Effector memory CD4-positive, alpha-beta T cell (primary cell): ENCODE data around the gene TMX3.

ENCODE experiments used
- DNase-seq, 3 donors: peaks; one replicate each; pipeline ENCODE4 v3.0.0-alpha.2; 2020
- H3K27ac ChIP-seq: 2 replicates; pipeline ENCODE4 v1.7.0; 2013; ENCODE audit warnings: mild to moderate bottlenecking, low read length, moderate library complexity; ENCODE audit not compliant: insufficient read depth, poor library complexity, severe bottlenecking
- H3K27me3 ChIP-seq: replicated peaks from 2 replicates; pipeline ENCODE4 v1.7.0; 2013; ENCODE audit warnings: mild to moderate bottlenecking, low read length; ENCODE audit not compliant: insufficient read depth, control insufficient read depth, poor library complexity, severe bottlenecking
- H3K36me3 ChIP-seq: 2 replicates; pipeline ENCODE4 v1.7.0; 2013; ENCODE audit warnings: mild to moderate bottlenecking, low read length, moderate library complexity; ENCODE audit not compliant: control insufficient read depth, insufficient read depth
- H3K4me1 ChIP-seq: 2 replicates; pipeline ENCODE4 v1.7.0; 2013; ENCODE audit warnings: low read length, mild to moderate bottlenecking; ENCODE audit not compliant: control insufficient read depth, insufficient read depth, poor library complexity, severe bottlenecking
- H3K4me3 ChIP-seq: 2 replicates; pipeline ENCODE4 v1.7.0; 2013; ENCODE audit warnings: low read length, low read depth, mild to moderate bottlenecking; ENCODE audit not compliant: insufficient read depth, poor library complexity, severe bottlenecking
- H3K9me3 ChIP-seq: 2 replicates; pipeline ENCODE4 v1.7.0; 2013; ENCODE audit warnings: mild to moderate bottlenecking, low read length, moderate library complexity; ENCODE audit not compliant: control insufficient read depth

TMX3 gene

DNA sequence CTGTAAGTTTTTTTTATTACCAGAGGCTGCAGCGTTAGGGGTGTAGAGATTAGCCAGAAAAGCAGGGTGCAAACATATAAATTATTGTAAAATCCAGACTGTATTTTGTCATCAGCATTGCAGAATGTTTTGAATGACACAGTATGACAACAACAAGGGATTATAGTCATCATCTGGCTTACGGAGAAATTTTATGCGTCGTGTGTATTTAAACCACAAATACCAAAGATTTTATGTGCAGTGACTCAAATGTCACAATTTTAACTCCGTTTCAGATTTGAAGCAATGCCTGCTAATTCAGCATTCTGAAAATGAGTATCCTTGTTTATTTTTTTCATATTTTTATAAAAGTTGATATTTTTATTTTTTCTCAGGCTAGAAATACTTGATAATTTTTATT, 19.4 kb upstream of the TMX3 start:
- no peak overlapping the region for H3K27ac ChIP-seq
- DNase-seq, result no peak
- no peaks in the 10 kb centered on the region for H3K27me3 ChIP-seq
- H3K36me3 ChIP-seq, result no peaks in the 10 kb centered on the region
- H3K9me3 ChIP-seq, result no peaks in the 10 kb centered on the region
- no peak overlapping the region for H3K4me3 ChIP-seq
- H3K4me1 ChIP-seq, result no peaks in the 10 kb centered on the region

DNA sequence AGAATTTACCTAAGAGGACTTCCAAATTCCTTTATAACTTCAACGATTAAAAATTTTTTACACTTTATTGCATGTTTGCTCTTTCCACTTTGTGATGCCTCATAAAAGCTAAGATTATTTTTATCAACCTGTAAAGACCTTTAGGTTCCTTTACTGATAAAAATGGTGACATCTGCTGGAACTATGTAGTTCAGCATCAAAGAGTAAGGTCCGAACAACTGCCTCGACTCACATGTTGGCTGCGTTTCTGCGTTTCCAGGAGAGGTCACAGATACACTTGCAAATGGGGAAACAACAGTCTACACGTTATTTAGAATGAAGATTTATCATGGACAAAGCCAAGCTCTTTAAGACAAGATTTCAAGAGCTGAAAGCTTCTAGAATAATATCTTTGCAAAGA, 18.8 kb upstream of the TMX3 start:
- no peaks in the 10 kb centered on the region for H3K27me3 ChIP-seq
- H3K4me1 ChIP-seq, result no peaks in the 10 kb centered on the region
- no peak for DNase-seq
- H3K4me3 ChIP-seq, result no peak overlapping the region
- H3K27ac ChIP-seq, result no peak overlapping the region
- no peaks in the 10 kb centered on the region for H3K36me3 ChIP-seq
- H3K9me3 ChIP-seq, result no peaks in the 10 kb centered on the region

DNA sequence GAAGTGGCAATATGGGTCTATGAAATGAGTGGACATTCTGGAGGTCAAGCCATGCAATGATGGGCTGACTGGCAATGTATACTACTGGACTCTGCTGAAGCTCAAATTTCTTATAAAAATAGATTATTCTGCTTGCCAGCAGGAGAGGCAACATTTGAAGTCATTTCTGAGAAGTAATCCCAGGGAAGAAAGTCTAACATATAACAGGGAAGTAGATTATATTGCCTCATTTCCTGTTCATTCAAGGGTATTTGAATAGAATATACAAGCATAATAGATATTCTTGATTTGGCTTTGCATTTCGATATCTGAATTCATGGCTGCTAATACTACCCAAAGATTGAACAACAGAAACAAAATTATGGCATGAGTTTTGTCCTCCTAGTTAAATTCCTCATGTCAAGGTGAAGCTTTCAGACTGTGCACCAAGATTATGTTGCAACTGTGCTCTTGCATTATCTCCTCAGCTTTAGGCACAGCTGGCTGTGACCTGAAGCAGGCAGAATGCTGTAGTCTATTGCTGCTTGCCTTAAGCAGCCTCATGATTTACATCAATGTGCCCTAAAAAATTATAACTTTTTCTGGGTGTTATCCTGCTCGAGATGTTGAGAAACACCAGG, 13.3 kb upstream of the TMX3 start:
- no peaks in the 10 kb centered on the region for H3K36me3 ChIP-seq
- no peaks in the 10 kb centered on the region for H3K4me1 ChIP-seq
- no peak for DNase-seq
- no peaks in the 10 kb centered on the region for H3K27me3 ChIP-seq
- no peak overlapping the region for H3K4me3 ChIP-seq
- no peaks in the 10 kb centered on the region for H3K9me3 ChIP-seq
- no peak overlapping the region for H3K27ac ChIP-seq

DNA sequence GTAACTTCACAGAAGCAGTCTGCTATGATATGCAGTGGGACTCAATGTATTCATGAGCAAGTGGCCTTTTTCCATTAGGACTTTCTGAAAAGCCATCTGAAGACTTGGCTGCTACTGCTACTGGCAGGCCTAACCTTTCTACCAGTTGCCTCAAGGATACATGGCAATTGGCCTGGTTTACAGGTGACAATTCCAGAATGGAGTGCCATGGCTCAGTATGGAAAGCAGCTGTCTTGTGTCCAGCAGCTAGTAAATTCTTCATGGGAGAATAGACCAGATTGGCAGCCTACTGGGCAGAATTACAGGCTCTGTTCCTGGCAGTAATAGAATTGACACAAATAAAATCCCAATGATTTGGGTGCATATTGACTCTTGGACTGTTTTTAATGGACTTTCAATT, 12.6 kb upstream of the TMX3 start:
- H3K27ac ChIP-seq, result no peak overlapping the region

DNA sequence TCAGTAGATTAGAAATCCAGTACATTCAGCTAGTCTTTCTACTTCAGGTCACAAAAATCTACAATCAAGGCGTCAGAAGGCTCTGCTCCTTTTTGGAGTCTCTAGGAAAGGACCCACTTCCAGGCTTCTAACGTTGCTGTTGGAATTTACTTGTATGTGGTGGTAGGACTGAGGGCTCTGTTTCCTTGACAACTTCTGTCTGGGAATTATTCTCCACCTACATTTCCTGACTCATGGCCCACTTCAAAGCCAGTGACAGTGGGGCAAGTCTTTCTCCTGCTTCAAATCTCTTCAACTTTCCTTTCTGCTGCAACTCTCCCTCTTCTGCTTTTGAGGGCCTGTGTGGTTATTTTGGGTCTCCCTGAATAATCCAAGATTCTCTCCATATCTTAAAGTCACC, 10.4 kb upstream of the TMX3 start:
- H3K4me3 ChIP-seq, result no peak overlapping the region
- H3K36me3 ChIP-seq, result no peaks in the 10 kb centered on the region
- no peak for DNase-seq
- H3K9me3 ChIP-seq, result no peaks in the 10 kb centered on the region
- H3K4me1 ChIP-seq, result peaks cover 3% of the 10 kb centered on the region
- H3K27ac ChIP-seq, result no peak overlapping the region
- H3K27me3 ChIP-seq, result no peaks in the 10 kb centered on the region

More for the DNA sequence above, 12.6 kb upstream of the TMX3 start:
- Histone ChIP-seq H3K4me3 (no peak overlapping the region), H3K36me3 (no peaks in the 10 kb centered on the region), H3K27me3 (no peaks in the 10 kb centered on the region), H3K4me1 (no peaks in the 10 kb centered on the region), H3K9me3 (no peaks in the 10 kb centered on the region)
- no peak for DNase-seq

DNA sequence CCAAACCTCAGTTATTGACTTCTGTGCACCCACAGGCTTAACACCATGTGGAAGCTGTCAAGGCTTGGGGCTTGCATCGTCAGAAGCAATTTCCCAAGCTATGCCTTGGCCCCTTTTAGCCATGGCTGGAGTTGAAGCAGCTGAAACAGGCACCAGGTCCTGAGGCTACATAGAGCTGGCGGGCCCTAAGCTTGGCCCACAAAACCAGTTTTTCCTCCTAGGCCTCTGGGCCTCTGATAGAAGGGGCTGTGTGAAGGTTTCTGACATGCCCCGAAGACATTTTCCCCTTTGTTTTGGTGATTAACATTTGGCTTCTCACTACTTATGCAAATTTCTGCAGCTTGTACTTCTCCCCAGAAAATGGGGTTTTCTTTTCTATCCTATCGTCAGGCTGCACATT, 9.1 kb upstream of the TMX3 start:
- H3K27ac ChIP-seq, result no peak overlapping the region
- peaks cover 3% of the 10 kb centered on the region for H3K4me1 ChIP-seq
- DNase-seq, result no peak
- no peaks in the 10 kb centered on the region for H3K36me3 ChIP-seq
- no peaks in the 10 kb centered on the region for H3K9me3 ChIP-seq
- H3K4me3 ChIP-seq, result no peak overlapping the region
- H3K27me3 ChIP-seq, result no peaks in the 10 kb centered on the region

DNA sequence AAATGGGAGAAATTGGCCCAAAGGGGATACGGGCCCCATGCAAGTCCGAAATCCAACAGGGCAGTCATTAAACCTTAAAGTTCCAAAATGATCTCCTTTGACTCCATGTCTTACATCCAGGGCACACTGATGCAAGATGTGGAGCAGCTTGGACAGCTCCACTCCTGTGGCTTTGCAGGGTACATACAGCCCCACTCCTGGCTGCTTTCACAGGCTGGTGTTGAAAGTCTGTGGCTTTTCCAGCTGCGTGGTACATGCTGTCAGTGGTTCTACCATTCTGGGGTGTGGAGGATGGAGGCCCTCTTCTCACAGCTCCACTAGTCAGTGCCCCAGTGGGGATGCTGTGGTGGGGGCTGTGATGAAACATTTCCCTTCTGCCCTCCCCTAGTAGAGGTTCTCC, 8.6 kb upstream of the TMX3 start:
- Histone ChIP-seq H3K36me3 (no peaks in the 10 kb centered on the region), H3K9me3 (no peaks in the 10 kb centered on the region), H3K4me3 (no peak overlapping the region), H3K27me3 (no peaks in the 10 kb centered on the region), H3K4me1 (peaks cover 3% of the 10 kb centered on the region), H3K27ac (no peak overlapping the region)
- DNase-seq, result no peak

DNA sequence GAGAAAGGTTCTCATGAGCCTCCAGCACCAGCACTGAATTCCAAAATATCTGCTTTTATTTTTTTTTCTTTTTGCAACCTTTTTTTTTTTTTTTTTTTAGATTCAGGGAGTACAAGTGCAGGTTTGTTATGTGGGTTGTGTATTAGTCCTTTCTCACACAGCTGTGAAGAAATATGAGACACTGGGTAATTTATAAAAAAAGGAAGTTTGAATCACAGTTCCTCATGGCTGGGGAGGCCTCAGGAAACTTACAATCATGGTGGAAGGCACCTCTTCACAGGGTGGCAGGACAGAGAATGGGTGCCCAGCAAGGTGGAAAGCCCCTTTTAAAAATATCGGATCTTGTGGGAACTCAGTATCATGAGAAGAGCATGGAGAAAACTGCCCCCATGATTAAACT, 7.9 kb upstream of the TMX3 start:
- H3K27ac ChIP-seq, result no peak overlapping the region

DNA sequence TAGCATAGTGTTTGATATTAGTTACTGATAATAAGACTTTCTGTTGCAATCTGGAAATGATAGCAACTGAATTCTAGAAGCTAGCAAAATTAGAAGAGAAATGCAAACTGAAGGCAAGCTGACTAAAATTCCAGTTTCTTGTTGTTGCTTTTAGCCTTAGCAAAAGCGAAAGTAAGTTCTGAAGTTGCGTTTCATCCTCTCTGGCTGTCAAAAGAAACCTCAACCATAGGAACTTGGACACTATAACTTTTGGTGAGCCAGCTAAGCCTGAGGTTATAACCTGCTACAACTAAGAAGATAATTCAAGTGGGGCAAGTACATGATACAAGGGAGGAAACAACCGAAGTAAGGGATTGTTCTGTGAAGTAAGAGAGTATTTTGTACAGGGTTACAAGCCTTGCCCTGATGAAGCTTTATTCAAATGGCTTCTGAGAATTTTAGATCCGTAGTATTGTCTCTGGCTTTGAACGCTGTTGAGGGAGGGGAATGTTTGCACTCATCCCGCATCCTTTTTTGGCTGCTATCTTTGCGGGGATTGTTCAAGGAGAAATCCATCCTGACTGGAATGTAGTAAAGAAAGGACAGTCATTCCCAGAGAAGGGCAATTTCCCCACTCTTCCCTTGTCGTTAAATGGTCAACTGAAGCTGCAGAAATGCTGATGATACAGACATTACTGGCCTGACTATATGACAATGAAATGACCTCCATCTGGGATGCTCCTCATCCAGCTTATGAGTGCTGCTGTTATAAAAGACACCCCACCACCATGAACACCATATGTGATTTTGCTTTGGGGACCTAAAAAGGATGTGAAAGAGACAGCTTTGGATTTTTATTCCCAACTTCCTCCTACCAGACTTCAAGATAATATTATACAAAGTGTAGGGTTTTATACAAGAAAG, 7.0 kb upstream of the TMX3 start:
- Histone ChIP-seq H3K27ac (peak overlapping the region; percentile 27), H3K27me3 (no peaks in the 10 kb centered on the region), H3K9me3 (no peaks in the 10 kb centered on the region), H3K4me3 (peak overlapping the region; percentile 43), H3K36me3 (no peaks in the 10 kb centered on the region), H3K4me1 (peaks cover 3% of the 10 kb centered on the region)
- DNase-seq, result no peak

More for the DNA sequence above, 7.9 kb upstream of the TMX3 start:
- DNase-seq, result no peak
- H3K4me3 ChIP-seq, result no peak overlapping the region
- H3K36me3 ChIP-seq, result no peaks in the 10 kb centered on the region
- H3K27me3 ChIP-seq, result no peaks in the 10 kb centered on the region
- H3K4me1 ChIP-seq, result peaks cover 3% of the 10 kb centered on the region
- H3K9me3 ChIP-seq, result no peaks in the 10 kb centered on the region

DNA sequence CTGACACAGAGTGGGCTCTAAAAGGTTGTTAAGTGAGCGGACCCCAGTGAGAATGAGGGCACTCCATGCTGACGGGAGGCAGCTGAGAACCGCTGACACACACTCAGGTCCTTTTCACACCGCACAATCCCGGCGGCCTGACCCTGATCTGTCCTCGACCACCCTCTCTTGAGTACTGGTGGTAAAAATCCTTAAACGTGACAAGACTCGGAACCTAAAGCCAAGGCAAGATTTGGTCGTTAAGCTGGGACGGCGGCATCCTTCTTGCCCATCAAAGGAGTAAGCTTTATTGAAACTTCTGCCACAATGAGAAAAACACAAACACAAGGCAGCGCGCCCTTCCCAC, 569 bp downstream of the TMX3 start:
- Histone ChIP-seq H3K9me3 (no peaks in the 10 kb centered on the region), H3K4me1 (peaks cover 5% of the 10 kb centered on the region), H3K36me3 (peaks cover 20% of the 10 kb centered on the region), H3K27ac (peak overlapping the region; percentile 67), H3K27me3 (no peaks in the 10 kb centered on the region), H3K4me3 (peak overlapping the region; percentile 81)
- DNase-seq, result no peak
